Left kidney (tissue), 8 donors: ENCODE data around the gene GMNN. TPM values are rescaled to one million over a fixed set of nuclear protein-coding genes. Genes with fewer than 3 reads are reported as not detected.
"Not testable (repeated sequence)": the region's sequence is repeated elsewhere in the genome, so short reads cannot be mapped to it uniquely, and the experiment has no call there.

Experiments
- DNase-seq: peaks from one replicate; pipeline ENCODE4 v3.0.0-alpha.2; 2013
- long read RNA-seq, 8 donors: transcript quantifications; one replicate each; lab custom pipeline, GENCODE V29; 2026
- polyA plus RNA-seq: library from polyadenylated mRNA; unstranded; fragments of 120-200 nt; gene quantifications from one replicate; pipeline ENCODE4 v1.2.1, GENCODE V29; 2013; ENCODE audit not compliant: insufficient read length

GMNN gene
- polyA plus RNA-seq, result 68.1 TPM
- long read RNA-seq, donor 1, transcript GMNN-202 (7 exons, 1,133 nt), result minor isoform, 6 of 27 reads
- long read RNA-seq, donor 1, transcript GMNN-201 (7 exons, 1,262 nt), result major isoform, 13 of 27 reads
- long read RNA-seq, donor 1, partial matches to known transcripts, result 0 of 27 reads
- long read RNA-seq, donor 1, other reads (novel, unspliced or antisense), result 7 of 27 reads
- long read RNA-seq, donor 2, transcript GMNN-201 (7 exons, 1,262 nt), result major isoform, 7 of 12 reads
- long read RNA-seq, donor 2, transcript GMNN-202 (7 exons, 1,133 nt), result minor isoform, 5 of 12 reads
- long read RNA-seq, donor 2, partial matches to known transcripts, result 0 of 12 reads
- long read RNA-seq, donor 2, other reads (novel, unspliced or antisense), result 0 of 12 reads
- long read RNA-seq, donor 3, transcript GMNN-202 (7 exons, 1,133 nt), result major isoform, 7 of 12 reads
- long read RNA-seq, donor 3, partial matches to known transcripts, result 0 of 12 reads
- long read RNA-seq, donor 3, other reads (novel, unspliced or antisense), result 0 of 12 reads
- long read RNA-seq, donor 4, partial matches to known transcripts, result 0 of 2 reads
- long read RNA-seq, donor 4, other reads (novel, unspliced or antisense), result 0 of 2 reads
- long read RNA-seq, donor 5, transcript GMNN-201 (7 exons, 1,262 nt), result major isoform, 23 of 50 reads
- long read RNA-seq, donor 5, transcript GMNN-202 (7 exons, 1,133 nt), result minor isoform, 11 of 50 reads
- long read RNA-seq, donor 5, partial matches to known transcripts, result 0 of 50 reads
- long read RNA-seq, donor 5, other reads (novel, unspliced or antisense), result 16 of 50 reads
- long read RNA-seq, donor 6, transcript GMNN-202 (7 exons, 1,133 nt), result minor isoform, 6 of 27 reads
- long read RNA-seq, donor 6, transcript GMNN-201 (7 exons, 1,262 nt), result major isoform, 13 of 27 reads
- long read RNA-seq, donor 6, partial matches to known transcripts, result 0 of 27 reads
- long read RNA-seq, donor 6, other reads (novel, unspliced or antisense), result 6 of 27 reads
- long read RNA-seq, donor 7, transcript GMNN-201 (7 exons, 1,262 nt), result major isoform, 16 of 28 reads
- long read RNA-seq, donor 7, transcript GMNN-202 (7 exons, 1,133 nt), result minor isoform, 5 of 28 reads
- long read RNA-seq, donor 7, partial matches to known transcripts, result 0 of 28 reads
- long read RNA-seq, donor 7, other reads (novel, unspliced or antisense), result 6 of 28 reads
- long read RNA-seq, donor 8, partial matches to known transcripts, result 0 of 3 reads
- long read RNA-seq, donor 8, other reads (novel, unspliced or antisense), result 0 of 3 reads

DNA sequence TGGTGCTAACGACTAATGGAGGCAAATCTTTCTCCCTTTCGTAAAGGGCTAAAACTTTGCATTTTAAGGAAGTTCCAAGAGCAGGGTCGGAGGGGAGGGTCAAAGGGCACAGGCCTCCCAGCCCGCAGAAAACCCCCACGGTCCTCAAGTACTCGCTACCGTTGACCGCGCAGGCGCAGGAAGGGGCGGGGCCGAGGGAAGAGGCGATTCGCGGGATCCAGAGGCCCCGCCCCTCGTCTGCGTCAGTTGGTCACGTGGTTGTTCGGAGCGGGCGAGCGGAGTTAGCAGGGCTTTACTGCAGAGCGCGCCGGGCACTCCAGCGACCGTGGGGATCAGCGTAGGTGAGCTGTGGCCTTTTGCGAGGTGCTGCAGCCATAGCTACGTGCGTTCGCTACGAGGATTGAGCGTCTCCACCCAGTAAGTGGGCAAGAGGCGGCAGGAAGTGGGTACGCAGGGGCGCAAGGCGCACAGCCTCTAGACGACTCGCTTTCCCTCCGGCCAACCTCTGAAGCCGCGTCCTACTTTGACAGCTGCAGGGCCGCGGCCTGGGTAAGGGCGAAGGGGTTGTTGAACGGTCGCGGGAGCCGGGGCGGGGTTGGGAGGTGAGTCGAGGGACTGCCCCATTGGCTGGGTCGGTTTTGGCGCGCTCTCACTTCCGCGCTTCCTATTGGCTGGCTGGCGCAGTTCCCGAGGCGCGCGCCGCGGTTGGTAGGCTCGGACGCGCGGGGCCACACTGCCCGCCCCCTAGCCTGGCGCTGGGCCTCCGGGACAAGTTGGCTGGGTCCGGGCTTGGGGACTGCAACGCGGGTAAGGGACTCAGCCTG lies at the start of gene GMNN:
TSS of gene GMNN (plus strand) at position 242 of the 824 bp plus-strand sequence. CDS start 2,310 bp downstream, outside the sequence.
- DNase-seq, result peak; percentile 97

DNA sequence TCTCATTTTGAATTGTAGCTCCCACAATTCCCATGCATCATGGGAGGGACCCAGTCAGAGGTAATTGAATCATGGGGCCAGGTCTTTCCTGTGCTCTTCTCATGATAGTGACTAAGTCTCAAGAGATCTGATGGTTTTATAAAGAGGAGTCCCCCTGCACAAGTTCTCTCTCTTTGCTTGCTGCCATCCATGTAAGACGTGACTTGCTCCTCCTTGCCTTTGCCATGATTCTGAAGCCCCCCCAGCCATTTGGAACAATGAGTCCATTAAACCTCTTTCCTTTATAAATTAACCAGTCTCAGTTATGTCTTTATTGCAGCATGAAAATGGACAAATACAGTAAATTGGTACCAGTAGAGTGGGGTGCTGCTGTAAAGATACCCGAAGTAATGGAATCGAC lies 44.1 kb upstream of the GMNN start:
- DNase-seq, result not testable (repeated sequence)

GRCh38 chr6:24731456-24732134 lies 43.1 kb upstream of the GMNN start:
- DNase-seq, result not testable (repeated sequence)

GRCh38 chr6:24734166-24734565 lies 40.6 kb upstream of the GMNN start:
- no peak for DNase-seq

GRCh38 chr6:24734710-24735109 lies 40.0 kb upstream of the GMNN start:
- not testable (repeated sequence) for DNase-seq

GRCh38 chr6:24738741-24739140 lies 36.0 kb upstream of the GMNN start:
- no peak for DNase-seq

DNA sequence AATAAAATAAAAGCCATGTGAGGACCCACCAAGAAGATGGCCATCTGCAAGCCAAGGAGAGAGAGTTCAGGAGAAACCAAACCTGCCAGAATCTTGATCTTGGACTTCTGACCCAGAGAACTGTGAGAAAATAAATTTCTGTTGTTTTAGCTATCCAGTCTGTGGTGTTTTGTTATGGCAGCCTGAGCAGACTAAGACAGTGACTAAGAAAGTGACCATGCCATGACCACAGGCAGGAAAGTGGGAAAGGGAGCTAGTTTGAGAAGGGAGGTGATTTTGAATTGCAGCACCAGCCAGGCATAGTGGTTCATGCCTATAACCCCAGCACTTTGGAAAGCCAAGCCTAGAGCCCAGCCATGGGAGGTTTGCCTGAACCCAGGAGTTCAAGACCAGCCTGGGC lies 33.9 kb upstream of the GMNN start:
- no peak for DNase-seq

DNA sequence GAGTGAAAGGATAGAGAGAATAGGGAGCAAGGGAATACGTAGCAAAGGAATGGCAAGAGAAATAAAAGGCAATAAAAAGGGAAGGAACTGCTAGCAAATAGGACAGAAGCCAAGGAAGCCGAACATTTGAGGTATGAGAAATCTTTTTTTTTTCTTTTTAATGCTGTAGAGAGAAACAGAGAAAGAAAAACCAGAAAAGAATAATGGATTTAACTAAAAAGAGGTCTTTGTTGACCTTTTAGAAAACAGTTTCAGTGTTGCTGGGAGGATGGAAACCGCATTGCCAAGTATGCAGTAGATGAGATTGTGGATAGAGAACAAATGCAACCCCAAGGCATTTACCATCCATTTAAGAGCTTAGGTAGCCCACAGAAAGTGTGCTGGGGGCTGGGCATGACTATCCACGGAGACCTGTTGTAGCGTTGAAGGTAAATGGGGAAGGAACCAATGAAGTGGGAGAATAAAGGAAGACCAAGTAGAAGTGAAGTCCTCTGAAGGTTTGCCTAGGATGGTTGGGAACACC lies 32.5 kb upstream of the GMNN start:
- no peak for DNase-seq

GRCh38 chr6:24743265-24743943 lies 31.3 kb upstream of the GMNN start:
- no peak for DNase-seq

GRCh38 chr6:24743944-24744335 lies 30.8 kb upstream of the GMNN start:
- no peak for DNase-seq

DNA sequence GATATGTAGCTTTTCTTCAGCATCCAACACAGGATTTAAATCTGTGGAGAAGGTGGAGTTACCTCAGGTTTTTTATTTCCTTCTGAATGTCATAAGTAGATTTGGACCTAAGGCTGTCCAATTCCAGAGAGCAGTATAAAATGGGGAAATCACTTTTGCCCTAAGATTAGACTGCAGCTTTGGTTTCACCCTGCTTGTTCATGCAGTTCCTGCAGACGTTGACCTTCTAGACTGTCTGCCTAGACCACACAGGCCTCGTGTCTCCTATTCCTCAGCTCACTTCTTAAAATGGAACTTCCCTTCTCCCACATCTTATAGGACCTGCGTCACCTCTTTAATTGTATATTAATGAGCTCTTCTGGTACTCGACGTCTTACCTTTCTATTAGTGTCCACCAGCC lies 29.8 kb upstream of the GMNN start:
- no peak for DNase-seq

GRCh38 chr6:24749297-24749696 lies 25.4 kb upstream of the GMNN start:
- DNase-seq, result no peak

DNA sequence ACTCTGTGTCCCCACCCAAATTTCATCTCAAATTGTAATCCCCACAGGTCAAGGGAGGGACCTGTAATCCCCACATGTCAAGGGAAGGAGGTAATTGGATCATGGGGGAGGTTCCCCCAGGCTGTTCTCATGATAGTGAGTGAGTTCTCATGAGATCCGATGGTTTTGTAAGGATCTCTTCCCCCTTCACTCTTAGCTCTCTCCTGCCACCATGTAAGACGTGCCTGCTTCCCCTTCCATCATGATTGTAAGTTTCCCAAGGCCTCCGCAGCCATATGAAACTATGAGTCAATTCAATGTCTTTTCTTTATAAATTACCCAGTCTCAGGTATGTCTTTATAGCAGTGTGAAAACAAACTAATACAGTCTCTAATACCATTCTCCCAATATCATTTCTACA lies 23.9 kb upstream of the GMNN start:
- DNase-seq, result not testable (repeated sequence)

- DNase-seq, result no peak
These were observed 22.2 kb upstream of the GMNN start for GRCh38 chr6:24752503-24752902.

GRCh38 chr6:24752917-24753492 lies 21.7 kb upstream of the GMNN start:
- no peak for DNase-seq

DNA sequence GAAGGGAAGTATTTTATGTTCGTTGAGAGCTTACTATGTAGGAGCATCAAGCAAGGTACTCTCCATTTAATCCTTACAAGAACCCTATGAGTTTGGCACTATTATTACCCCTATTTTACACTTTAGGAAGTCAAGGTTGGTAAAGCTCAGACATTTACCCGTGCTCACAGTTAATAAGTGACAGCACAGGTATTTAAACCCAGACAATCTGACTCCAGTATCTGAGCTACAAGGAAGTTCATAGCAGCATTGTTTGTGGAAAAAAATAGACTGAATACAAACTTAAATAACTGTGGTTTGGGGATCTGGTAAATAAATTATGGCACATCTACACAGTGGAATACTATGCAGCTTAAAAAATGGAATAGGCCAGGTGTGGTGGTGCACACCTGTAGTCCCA lies 21.2 kb upstream of the GMNN start:
- DNase-seq, result no peak

DNA sequence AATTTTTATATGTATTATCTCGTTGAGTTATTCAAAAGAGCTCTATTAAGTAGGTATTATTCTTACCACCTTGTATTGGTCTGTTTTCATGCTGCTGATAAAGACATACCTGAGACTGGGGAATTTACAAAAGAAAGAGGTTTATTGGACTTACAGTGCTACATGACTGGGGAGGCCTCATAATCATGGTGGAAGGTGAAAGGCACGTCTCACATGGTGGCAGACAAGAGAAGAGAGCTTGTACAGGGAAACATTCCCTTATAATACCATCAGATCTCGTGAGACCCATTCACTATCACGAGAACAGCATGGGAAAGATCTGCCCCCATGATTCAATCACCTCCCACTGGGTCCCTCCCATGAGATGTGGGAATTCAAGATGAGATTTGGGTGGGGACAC lies 20.4 kb upstream of the GMNN start:
- DNase-seq, result not testable (repeated sequence)

- no peak for DNase-seq
These were observed 19.5 kb upstream of the GMNN start for GRCh38 chr6:24755279-24755678.

DNA sequence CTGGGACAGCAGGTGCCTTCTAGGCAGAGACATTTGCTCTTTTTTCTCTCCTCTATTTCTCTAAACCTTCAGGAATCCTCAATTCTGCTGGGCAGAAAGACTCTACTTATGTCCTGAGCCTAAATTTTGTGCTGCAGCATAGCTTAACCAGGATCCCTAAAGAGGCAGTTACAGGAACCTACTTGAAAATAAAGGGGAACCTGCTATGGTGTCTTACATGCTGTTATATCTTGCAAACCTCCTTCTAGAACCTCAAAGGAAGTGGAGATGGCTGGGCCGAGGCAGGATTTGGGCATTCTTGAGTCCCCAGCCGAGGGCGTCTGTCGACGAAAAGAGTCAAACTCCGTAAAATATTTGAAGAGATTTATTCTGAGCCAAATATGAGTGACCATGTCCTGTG lies 17.1 kb upstream of the GMNN start:
- DNase-seq, result no peak

GRCh38 chr6:24759718-24760117 lies 15.0 kb upstream of the GMNN start:
- no peak for DNase-seq
